Spleen (tissue), 7 donors: ENCODE data around the gene MYO10.

Source experiments
- POLR2A ChIP-seq, 3 donors: fragments of 450-650 bp; IDR thresholded peaks; one replicate each; pipeline ENCODE4 v1.5.1; 2017; ENCODE audit warnings: antibody characterized with exemption in 3 of 3, mild to moderate bottlenecking in 1 of 3
- POLR2AphosphoS5 ChIP-seq, 3 donors: sonication (generic); formaldehyde crosslinking; IDR thresholded peaks; one replicate each; pipeline ENCODE4 v1.5.1; 2017; ENCODE audit warnings: antibody characterized with exemption in 3 of 3
- TF ChIP-seq, protein P1 (sequence below), 11 experiments: fragments of 200-600 bp in 7 of 11; fragments of 450-650 bp in 4 of 11; sonication (generic) in 4 of 11; IDR thresholded peaks in 8 of 11; conservative IDR thresholded peaks in 3 of 11; 1 replicate in 7 of 11; 2 replicates in 4 of 11; pipeline versions ENCODE4 v1.4.0 to v1.8.0; 2016 to 2021; ENCODE audit warnings: antibody characterized with exemption in 11 of 11, inconsistent platforms in 4 of 11, mild to moderate bottlenecking in 1 of 11
- donor health status: DM: no; HTN: no; CAD: no; lungs with moderate emphysema.
- donor health status: DM: no; HTN: no; CAD: no.
- donor health status: DM: no; HTN: no; CAD: no.

DNA sequence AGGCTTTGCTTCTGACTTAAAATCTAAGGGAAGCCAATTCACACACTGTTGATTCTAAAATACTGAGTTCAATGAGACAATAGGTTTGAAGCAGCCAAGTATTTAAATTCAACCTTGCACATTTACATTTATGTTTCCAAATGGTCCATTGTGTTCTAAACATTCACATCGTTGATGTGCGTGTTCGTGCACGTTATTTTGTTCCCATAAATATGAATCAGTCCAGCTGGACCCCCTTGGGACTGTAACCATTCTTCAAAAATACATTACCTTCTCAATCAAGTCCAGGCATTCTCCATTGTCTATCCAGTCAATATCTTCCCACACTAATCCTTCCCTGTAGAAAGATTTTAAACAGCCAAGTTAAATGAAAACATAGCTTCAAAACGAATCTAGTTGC, 172.9 kb downstream of the MYO10 start:
- TF ChIP-seq POLR2A (IDR thresholded peaks at IDR 0.05) (no peak), POLR2AphosphoS5 (IDR thresholded peaks at IDR 0.05) (no peak)
- TF ChIP-seq, protein P1, sequence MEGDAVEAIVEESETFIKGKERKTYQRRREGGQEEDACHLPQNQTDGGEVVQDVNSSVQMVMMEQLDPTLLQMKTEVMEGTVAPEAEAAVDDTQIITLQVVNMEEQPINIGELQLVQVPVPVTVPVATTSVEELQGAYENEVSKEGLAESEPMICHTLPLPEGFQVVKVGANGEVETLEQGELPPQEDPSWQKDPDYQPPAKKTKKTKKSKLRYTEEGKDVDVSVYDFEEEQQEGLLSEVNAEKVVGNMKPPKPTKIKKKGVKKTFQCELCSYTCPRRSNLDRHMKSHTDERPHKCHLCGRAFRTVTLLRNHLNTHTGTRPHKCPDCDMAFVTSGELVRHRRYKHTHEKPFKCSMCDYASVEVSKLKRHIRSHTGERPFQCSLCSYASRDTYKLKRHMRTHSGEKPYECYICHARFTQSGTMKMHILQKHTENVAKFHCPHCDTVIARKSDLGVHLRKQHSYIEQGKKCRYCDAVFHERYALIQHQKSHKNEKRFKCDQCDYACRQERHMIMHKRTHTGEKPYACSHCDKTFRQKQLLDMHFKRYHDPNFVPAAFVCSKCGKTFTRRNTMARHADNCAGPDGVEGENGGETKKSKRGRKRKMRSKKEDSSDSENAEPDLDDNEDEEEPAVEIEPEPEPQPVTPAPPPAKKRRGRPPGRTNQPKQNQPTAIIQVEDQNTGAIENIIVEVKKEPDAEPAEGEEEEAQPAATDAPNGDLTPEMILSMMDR (IDR thresholded peaks at IDR 0.05 in 8 of 11, conservative IDR thresholded peaks at IDR 0.05 in 3 of 11): no peak
